ENCODE results near the gene PLCXD3.

The PLCXD3 gene

GRCh38 chr5:41277476-41278245, 232.7 kb downstream of the PLCXD3 start:
- no peak for FAIRE-seq

GRCh38 chr5:41275813-41276512, 234.4 kb downstream of the PLCXD3 start:
- no peak for FAIRE-seq

GRCh38 chr5:41270423-41271251, 239.8 kb downstream of the PLCXD3 start:
- no peak for FAIRE-seq

- FAIRE-seq = no peak
Observed at GRCh38 chr5:41268894-41269293, 241.5 kb downstream of the PLCXD3 start.

- FAIRE-seq = no peak
Observed at GRCh38 chr5:41266377-41266776, 244.0 kb downstream of the PLCXD3 start.

- no peak for FAIRE-seq
Observed at GRCh38 chr5:41264019-41264418, 246.4 kb downstream of the PLCXD3 start.

- FAIRE-seq = no peak
Observed at GRCh38 chr5:41263335-41263734, 247.1 kb downstream of the PLCXD3 start.

All from colon (tissue), 2 donors.